Erythroblast (primary cell): Measurements from ENCODE around the gene RNF217.

Source experiments
- GATA1 ChIP-seq: IDR thresholded peaks from 2 replicates; pipeline ENCODE4 v1.6.1; 2011; ENCODE audit warnings: low read depth, mild to moderate bottlenecking, control low read depth, low read length, moderate library complexity
- POLR2A ChIP-seq: IDR thresholded peaks from 2 replicates; pipeline ENCODE4 v1.6.1; 2011; ENCODE audit warnings: mild to moderate bottlenecking, low read length

GRCh38 chr6:124983383-124984083, 21.3 kb downstream of the RNF217 start:
- TF ChIP-seq POLR2A = no peak
- no peak for TF ChIP-seq GATA1
